K562 (cell line): ENCODE measurements around the gene PHC1. TPM values are rescaled to one million over a fixed set of nuclear protein-coding genes. Genes with fewer than 3 reads are reported as not detected.

ENCODE experiments used
- ATAC-seq: fragments of 200-7000 bp; cut with Tn5 transposase; 3 replicates; pipeline ENCODE4 v1.9.1; 2020; ENCODE audit warnings: moderate library complexity
- BruUV-seq: library from RNA; stranded (reverse); fragments of 400-500 nt; replicated peaks from 2 replicates; lab custom pipeline; 2021; lab: Mats Ljungman, UMichigan
- CTCF ChIA-PET: fragments of 300-600 bp; formaldehyde crosslinking; extraction: SDS; loops from one replicate; lab custom pipeline; 2021; ENCODE audit warnings: low intra/inter-chr PET ratio; lab: Yijun Ruan, JAX
- POLR2A ChIA-PET: fragments of 300-600, 350-650 bp; sonication (Branson Sonifier 250); formaldehyde crosslinking; extraction: SDS; loops from one replicate; lab custom pipeline; 2021; ENCODE audit warnings: antibody characterized with exemption, inconsistent platforms; lab: Yijun Ruan, JAX
- DNase-seq, 4 experiments: peaks; one replicate each; pipeline versions ENCODE4 v3.0.0 to v3.0.0-alpha.2; 2011 to 2018; ENCODE audit warnings: low spot score in 3 of 4, mixed read lengths in 3 of 4; ENCODE audit errors: extremely low read depth in 1 of 4
- FAIRE-seq: peaks from 2 replicates; lab custom pipeline; 2011; peaks lifted over from hg19 to GRCh38; lab: Jason Lieb, UNC
- H2AFZ ChIP-seq: 2 replicates; pipeline ENCODE4 v1.6.0; 2011; ENCODE audit warnings: low read depth, low read length, control low read depth, inconsistent platforms
- H3K27ac ChIP-seq: fragments of 200-600 bp; 3 replicates; pipeline ENCODE4 v1.8.0; 2011; ENCODE audit warnings: low read depth, mild to moderate bottlenecking, control low read depth, inconsistent platforms, low read length, moderate library complexity, mixed read lengths; ENCODE audit errors: extremely low read depth
- H3K27me3 ChIP-seq, 2 experiments: fragments of 300-600 bp in 1 of 2; 2 replicates in 1 of 2; 3 replicates in 1 of 2; pipeline versions ENCODE4 v1.6.0 to v1.8.0; 2011; ENCODE audit warnings: inconsistent platforms in 2 of 2, low read length in 2 of 2, mild to moderate bottlenecking in 1 of 2, mixed read lengths in 1 of 2, moderate library complexity in 1 of 2; ENCODE audit not compliant: control insufficient read depth in 2 of 2, insufficient read depth in 2 of 2
- H3K36me3 ChIP-seq: fragments of 300-600 bp; 3 replicates; pipeline ENCODE4 v1.8.0; 2011; ENCODE audit warnings: mild to moderate bottlenecking, low read length, inconsistent platforms; ENCODE audit not compliant: control insufficient read depth, insufficient read depth
- H3K4me1 ChIP-seq, 2 experiments: fragments of 200-600 bp in 1 of 2; replicated peaks in 1 of 2; 2 replicates in 1 of 2; 3 replicates in 1 of 2; pipeline versions ENCODE4 v1.5.1 to v1.8.0; 2011; ENCODE audit warnings: inconsistent platforms in 2 of 2, low read length in 2 of 2, mild to moderate bottlenecking in 1 of 2, mixed read lengths in 1 of 2, moderate library complexity in 1 of 2; ENCODE audit not compliant: control insufficient read depth in 2 of 2, insufficient read depth in 2 of 2
- H3K4me2 ChIP-seq: 2 replicates; pipeline ENCODE4 v1.6.1; 2011; ENCODE audit warnings: low read length, control low read depth, inconsistent platforms, mixed read lengths; ENCODE audit not compliant: insufficient read depth
- H3K4me3 ChIP-seq: fragments of 200-600 bp; sonication (generic), shearing (Covaris generic); 2 replicates; pipeline ENCODE4 v1.5.1; 2016; ENCODE audit warnings: control low read depth, inconsistent platforms
- H3K79me2 ChIP-seq: fragments of 200-600 bp; 3 replicates; pipeline ENCODE4 v1.8.0; 2011; ENCODE audit warnings: low read length, inconsistent platforms; ENCODE audit not compliant: control insufficient read depth, insufficient read depth
- H3K9ac ChIP-seq, 2 experiments: 2 replicates each; pipeline versions ENCODE4 v1.6.0 to v1.6.1; 2011; ENCODE audit warnings: low read depth in 2 of 2, low read length in 2 of 2, control low read depth in 1 of 2, inconsistent platforms in 1 of 2, mild to moderate bottlenecking in 1 of 2, mixed read lengths in 1 of 2; ENCODE audit not compliant: insufficient read depth in 1 of 2
- H3K9me1 ChIP-seq: one replicate; pipeline ENCODE4 v1.6.0; 2011; ENCODE audit warnings: inconsistent platforms, mild to moderate bottlenecking, low read length, moderate library complexity; ENCODE audit not compliant: control insufficient read depth, insufficient read depth
- H3K9me3 ChIP-seq: replicated peaks from 2 replicates; pipeline ENCODE4 v1.5.1; 2011; ENCODE audit warnings: low read depth, low read length, inconsistent platforms; ENCODE audit not compliant: control insufficient read depth, insufficient read depth
- H4K20me1 ChIP-seq: replicated peaks from 2 replicates; pipeline ENCODE4 v1.6.1; 2011; ENCODE audit warnings: low read length, inconsistent platforms, mixed read lengths; ENCODE audit not compliant: control insufficient read depth, insufficient read depth
- CREM ChIP-seq: IDR thresholded peaks from 2 replicates; pipeline ENCODE4 v1.6.1; 2014; ENCODE audit warnings: antibody characterized with exemption, low read depth
- DDX20 ChIP-seq: fragments of 450-650 bp; IDR thresholded peaks from 2 replicates; pipeline ENCODE4 v1.6.1; 2016; ENCODE audit warnings: missing genetic modification characterization, low read depth, mild to moderate bottlenecking, missing compliant biosample characterization, moderate library complexity
- GABPA ChIP-seq: fragments of 200-800 bp; sonication (Bioruptor generic); conservative IDR thresholded peaks from 2 replicates; pipeline ENCODE4 v1.6.1; 2016; ENCODE audit warnings: low read depth, missing genetic modification characterization, missing compliant biosample characterization
- PHTF2 ChIP-seq: fragments of 250-450 bp; sonication (Bioruptor Pico); IDR thresholded peaks from 2 replicates; pipeline ENCODE4 v1.5.0; 2021; ENCODE audit warnings: mild to moderate bottlenecking
- POLR2H ChIP-seq: IDR thresholded peaks from 2 replicates; pipeline ENCODE4 v1.6.1; 2016; ENCODE audit warnings: missing genetic modification characterization, low read depth, mild to moderate bottlenecking, control low read depth, missing compliant biosample characterization, moderate library complexity
- RBM25 ChIP-seq: fragments of 200-400 bp; formaldehyde crosslinking; IDR thresholded peaks from 2 replicates; pipeline ENCODE4 v1.6.1; 2018; ENCODE audit warnings: low read length, low read depth, moderate library complexity; ENCODE audit not compliant: severe bottlenecking
- ZNF699 ChIP-seq: fragments of 250-450 bp; sonication (Bioruptor Pico); IDR thresholded peaks from 2 replicates; pipeline ENCODE4 v1.8.0; 2021; ENCODE audit warnings: mild to moderate bottlenecking, moderate library complexity; ENCODE audit not compliant: insufficient replicate concordance
- WGBS: fragments of 100-300 bp; shearing (Covaris generic); methylation state at CpG from one replicate; pipeline ENCODE4 v1.1.6; 2016; ENCODE audit warnings: low coverage, mixed read lengths; ENCODE audit not compliant: insufficient coverage; ENCODE audit errors: missing lambda C conversion rate; 5-methylcytosine and 5-hydroxymethylcytosine counted together
- in situ Hi-C: fragments of 300-500 bp; cut with MboI; formaldehyde crosslinking; loops from 4 replicates; pipeline ENCODE4 v1.15.0; 2018; ENCODE audit warnings: inconsistent platforms, mixed read lengths
- intact Hi-C: fragments of 100-400 bp; cut with micrococcal nuclease; formaldehyde crosslinking; loops from 2 replicates; pipeline ENCODE4 v1.14.2; 2022
- polyA plus RNA-seq, 8 experiments: library from polyadenylated mRNA; depleted of rRNA in 4 of 8; stranded (reverse) in 5 of 8; unstranded in 3 of 8; fragments of >200 nt; fragmentation: Nextera tagmentation in 2 of 8; fragmentation: Illumina TruSeq in 1 of 8; extraction: Ambion mirVana in 2 of 8; extraction: Trizol in 1 of 8; gene quantifications; 2 replicates each; pipeline versions ENCODE4 v1.2.1 to v1.2.3, GENCODE V29; 2011 to 2014; ENCODE audit warnings: inconsistent platforms in 1 of 8, missing spikeins in 1 of 8
- total RNA-seq, 7 experiments: library from RNA; depleted of rRNA in 6 of 7; stranded (reverse); fragments of >200 nt in 6 of 7; fragmentation: Illumina TruSeq in 2 of 7; extraction: Trizol in 2 of 7; gene quantifications; 2 replicates each; pipeline versions ENCODE4 v1.2.1 to v1.2.3, GENCODE V29; 2011 to 2021; ENCODE audit warnings: low replicate concordance in 1 of 7
- TF ChIP-seq, protein P1 (sequence below), 2 experiments: fragments of 450-650 bp; conservative IDR thresholded peaks; 2 replicates each; pipeline ENCODE4 v1.6.1; 2017; ENCODE audit warnings: mild to moderate bottlenecking in 2 of 2, moderate library complexity in 2 of 2
- TF ChIP-seq, protein P2 (sequence below), 2 experiments: fragments of 150-350 bp in 1 of 2; IDR thresholded peaks; 2 replicates each; pipeline ENCODE4 v1.6.1; 2012 to 2016; ENCODE audit warnings: low read depth in 2 of 2, low read length in 2 of 2, mild to moderate bottlenecking in 1 of 2, moderate library complexity in 1 of 2

The PHC1 gene
- total and polyA plus RNA-seq, 9 of the 15 experiments (the other 6 are each of a cell fraction or from before 2014, with no cell fraction given), result 1.9 to 13.7 (median 6.9) TPM

GRCh38 chr12:8909752-8910151 lies 4.6 kb upstream of the PHC1 start (continued):
- TF ChIP-seq, protein P1, sequence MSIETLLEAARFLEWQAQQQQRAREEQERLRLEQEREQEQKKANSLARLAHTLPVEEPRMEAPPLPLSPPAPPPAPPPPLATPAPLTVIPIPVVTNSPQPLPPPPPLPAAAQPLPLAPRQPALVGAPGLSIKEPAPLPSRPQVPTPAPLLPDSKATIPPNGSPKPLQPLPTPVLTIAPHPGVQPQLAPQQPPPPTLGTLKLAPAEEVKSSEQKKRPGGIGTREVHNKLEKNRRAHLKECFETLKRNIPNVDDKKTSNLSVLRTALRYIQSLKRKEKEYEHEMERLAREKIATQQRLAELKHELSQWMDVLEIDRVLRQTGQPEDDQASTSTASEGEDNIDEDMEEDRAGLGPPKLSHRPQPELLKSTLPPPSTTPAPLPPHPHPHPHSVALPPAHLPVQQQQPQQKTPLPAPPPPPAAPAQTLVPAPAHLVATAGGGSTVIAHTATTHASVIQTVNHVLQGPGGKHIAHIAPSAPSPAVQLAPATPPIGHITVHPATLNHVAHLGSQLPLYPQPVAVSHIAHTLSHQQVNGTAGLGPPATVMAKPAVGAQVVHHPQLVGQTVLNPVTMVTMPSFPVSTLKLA (conservative IDR thresholded peaks at IDR 0.05), result no peak

DNA sequence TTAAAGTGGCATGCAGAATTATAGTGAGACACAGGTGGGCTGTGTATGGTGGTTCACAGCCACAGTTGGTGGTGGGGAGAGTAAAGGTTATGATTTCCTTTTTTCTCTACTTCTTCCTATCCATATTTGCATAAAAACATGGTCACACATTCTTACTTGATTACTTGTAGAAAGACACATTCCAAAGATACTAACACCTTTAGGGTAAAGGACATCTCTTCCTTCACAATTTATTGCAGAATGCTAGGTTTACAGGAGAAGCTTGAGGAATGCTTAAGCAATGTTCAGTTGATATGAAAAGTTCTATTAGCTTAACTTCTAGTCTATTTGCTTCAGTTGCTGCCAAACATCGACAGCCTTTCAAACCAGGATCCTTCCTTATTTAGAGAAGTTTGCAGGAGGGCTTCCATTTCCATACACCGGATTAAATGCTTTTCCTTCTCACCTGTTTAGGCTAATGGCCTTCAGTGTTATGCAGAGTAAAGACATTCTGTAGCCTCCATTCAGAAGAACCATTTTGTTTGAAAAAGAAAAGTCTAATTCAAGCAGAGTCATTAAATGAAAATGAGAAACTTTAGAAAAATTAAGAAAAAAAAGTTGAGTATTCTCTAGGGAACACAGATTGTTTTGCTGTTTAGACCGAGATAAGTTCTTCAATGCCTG lies 2.6 kb upstream of the PHC1 start:
- Histone ChIP-seq H3K9me3 (no peaks in the 10 kb centered on the region), H3K4me2 (no peak overlapping the region), H3K36me3 (no peaks in the 10 kb centered on the region), H3K4me3 (no peak overlapping the region), H3K9me1 (no peaks in the 10 kb centered on the region), H4K20me1 (no peaks in the 10 kb centered on the region), H3K27me3 (no peaks in the 10 kb centered on the region), H3K79me2 (peaks cover 7% of the 10 kb centered on the region; the same call in 2 of the 3 replicates), H2AFZ (no peak overlapping the region), H3K27ac (no peak overlapping the region), H3K9ac (no peak overlapping the region), H3K4me1 (peaks cover 6 to 20% of the 10 kb centered on the region in 2 experiments; a peak in 4 of 5 replicates)
- ChIA-PET POLR2A (no interaction called here), CTCF (no interaction called here)
- BruUV-seq, result no TSS peak
- intact Hi-C loops (no loop called here), in situ Hi-C loops (no loop called here)
- ATAC-seq, result no peak
- WGBS, result 35% methylated on average over 3 of the region's 3 CpGs
- TF ChIP-seq DDX20 (tag), result no peak
- no peak for TF ChIP-seq CREM
- TF ChIP-seq GABPA (tag), result no peak
- TF ChIP-seq POLR2H (tag), result no peak
- TF ChIP-seq PHTF2, result no peak
- TF ChIP-seq, protein P2, sequence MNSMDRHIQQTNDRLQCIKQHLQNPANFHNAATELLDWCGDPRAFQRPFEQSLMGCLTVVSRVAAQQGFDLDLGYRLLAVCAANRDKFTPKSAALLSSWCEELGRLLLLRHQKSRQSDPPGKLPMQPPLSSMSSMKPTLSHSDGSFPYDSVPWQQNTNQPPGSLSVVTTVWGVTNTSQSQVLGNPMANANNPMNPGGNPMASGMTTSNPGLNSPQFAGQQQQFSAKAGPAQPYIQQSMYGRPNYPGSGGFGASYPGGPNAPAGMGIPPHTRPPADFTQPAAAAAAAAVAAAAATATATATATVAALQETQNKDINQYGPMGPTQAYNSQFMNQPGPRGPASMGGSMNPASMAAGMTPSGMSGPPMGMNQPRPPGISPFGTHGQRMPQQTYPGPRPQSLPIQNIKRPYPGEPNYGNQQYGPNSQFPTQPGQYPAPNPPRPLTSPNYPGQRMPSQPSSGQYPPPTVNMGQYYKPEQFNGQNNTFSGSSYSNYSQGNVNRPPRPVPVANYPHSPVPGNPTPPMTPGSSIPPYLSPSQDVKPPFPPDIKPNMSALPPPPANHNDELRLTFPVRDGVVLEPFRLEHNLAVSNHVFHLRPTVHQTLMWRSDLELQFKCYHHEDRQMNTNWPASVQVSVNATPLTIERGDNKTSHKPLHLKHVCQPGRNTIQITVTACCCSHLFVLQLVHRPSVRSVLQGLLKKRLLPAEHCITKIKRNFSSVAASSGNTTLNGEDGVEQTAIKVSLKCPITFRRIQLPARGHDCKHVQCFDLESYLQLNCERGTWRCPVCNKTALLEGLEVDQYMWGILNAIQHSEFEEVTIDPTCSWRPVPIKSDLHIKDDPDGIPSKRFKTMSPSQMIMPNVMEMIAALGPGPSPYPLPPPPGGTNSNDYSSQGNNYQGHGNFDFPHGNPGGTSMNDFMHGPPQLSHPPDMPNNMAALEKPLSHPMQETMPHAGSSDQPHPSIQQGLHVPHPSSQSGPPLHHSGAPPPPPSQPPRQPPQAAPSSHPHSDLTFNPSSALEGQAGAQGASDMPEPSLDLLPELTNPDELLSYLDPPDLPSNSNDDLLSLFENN (IDR thresholded peaks at IDR 0.05; ENCODE audit: low read depth in 2 of 2, low read length in 2 of 2), result no peak
- no peak for TF ChIP-seq RBM25
- TF ChIP-seq ZNF699 (CRISPR knock-in tag), result no peak
- DNase-seq, result no peak
- no peak for FAIRE-seq
